Measurements from ENCODE around the gene NRP1. TPM values are rescaled to one million over a fixed set of nuclear protein-coding genes. Genes with fewer than 3 reads are reported as not detected.

The NRP1 gene
- total RNA-seq, 1 experiment from 2014 or later, result 0.71 TPM

Small RNA genes lying within 50 kb of the gene (small RNA-seq; reads per million reads assigned to genes)
- gene AL353600.1, result not detected
- not detected for gene RN7SL398P

Data from Karpas-422 (cell line).